Tibial nerve (tissue), 4 donors: ENCODE results near the gene TSGA10IP. TPM values are rescaled to one million over a fixed set of nuclear protein-coding genes. Genes with fewer than 3 reads are reported as not detected.

Experiments
- DNase-seq, 2 donors: peaks; one replicate each; pipeline ENCODE4 v3.0.0-alpha.2; 2019; ENCODE audit warnings: low spot score in 2 of 2
- H3K27ac ChIP-seq, 4 donors: fragments of 200-600 bp; sonication (generic) in 3 of 4; one replicate each; pipeline ENCODE4 v1.5.1; 2017 to 2019; ENCODE audit warnings: mild to moderate bottlenecking in 1 of 4
- H3K27me3 ChIP-seq, 2 donors: fragments of 200-600 bp; sonication (generic) in 1 of 2; one replicate each; pipeline versions ENCODE4 v1.5.1 to v1.6.0; 2017 to 2019
- H3K36me3 ChIP-seq, 3 donors: fragments of 200-600 bp; sonication (generic); one replicate each; pipeline ENCODE4 v1.5.1; 2018 to 2019
- H3K4me1 ChIP-seq, 4 donors: fragments of 200-600 bp; sonication (generic) in 3 of 4; one replicate each; pipeline ENCODE4 v1.5.1; 2017 to 2019
- H3K4me3 ChIP-seq, 4 donors: fragments of 200-600 bp; sonication (generic) in 3 of 4; one replicate each; pipeline ENCODE4 v1.5.1; 2017 to 2019; ENCODE audit warnings: mild to moderate bottlenecking in 1 of 4, moderate library complexity in 1 of 4
- H3K9me3 ChIP-seq, 4 donors: fragments of 200-600 bp; sonication (generic) in 3 of 4; one replicate each; pipeline ENCODE4 v1.5.1; 2017 to 2019
- EP300 ChIP-seq, 2 donors: sonication (generic); formaldehyde crosslinking; IDR thresholded peaks; one replicate each; pipeline ENCODE4 v1.6.1; 2017; ENCODE audit warnings: antibody characterized with exemption in 2 of 2, mild to moderate bottlenecking in 1 of 2
- POLR2A ChIP-seq, 2 donors: fragments of 450-650 bp; IDR thresholded peaks; one replicate each; pipeline ENCODE4 v1.6.1; 2017; ENCODE audit warnings: antibody characterized with exemption in 2 of 2, mild to moderate bottlenecking in 2 of 2, moderate library complexity in 2 of 2
- WGBS, 2 donors: methylation state at CpG; one replicate each; pipeline ENCODE4 v1.1.5; 2018; 5-methylcytosine and 5-hydroxymethylcytosine counted together
- total RNA-seq, 4 donors: library from RNA; depleted of rRNA; stranded (reverse); fragments of >200 nt; gene quantifications; one replicate each; pipeline ENCODE4 v1.1.0, GENCODE V29; 2016
- TF ChIP-seq, protein P1 (sequence below), 5 experiments: fragments of 200-600 bp in 3 of 5; fragments of 450-650 bp in 2 of 5; sonication (generic) in 3 of 5; IDR thresholded peaks; one replicate each; pipeline ENCODE4 v1.5.1; 2016 to 2019; ENCODE audit warnings: antibody characterized with exemption in 5 of 5, mild to moderate bottlenecking in 3 of 5, moderate library complexity in 2 of 5

Gene TSGA10IP
- total RNA-seq, 4 donors from 2014 or later: not detected

DNA sequence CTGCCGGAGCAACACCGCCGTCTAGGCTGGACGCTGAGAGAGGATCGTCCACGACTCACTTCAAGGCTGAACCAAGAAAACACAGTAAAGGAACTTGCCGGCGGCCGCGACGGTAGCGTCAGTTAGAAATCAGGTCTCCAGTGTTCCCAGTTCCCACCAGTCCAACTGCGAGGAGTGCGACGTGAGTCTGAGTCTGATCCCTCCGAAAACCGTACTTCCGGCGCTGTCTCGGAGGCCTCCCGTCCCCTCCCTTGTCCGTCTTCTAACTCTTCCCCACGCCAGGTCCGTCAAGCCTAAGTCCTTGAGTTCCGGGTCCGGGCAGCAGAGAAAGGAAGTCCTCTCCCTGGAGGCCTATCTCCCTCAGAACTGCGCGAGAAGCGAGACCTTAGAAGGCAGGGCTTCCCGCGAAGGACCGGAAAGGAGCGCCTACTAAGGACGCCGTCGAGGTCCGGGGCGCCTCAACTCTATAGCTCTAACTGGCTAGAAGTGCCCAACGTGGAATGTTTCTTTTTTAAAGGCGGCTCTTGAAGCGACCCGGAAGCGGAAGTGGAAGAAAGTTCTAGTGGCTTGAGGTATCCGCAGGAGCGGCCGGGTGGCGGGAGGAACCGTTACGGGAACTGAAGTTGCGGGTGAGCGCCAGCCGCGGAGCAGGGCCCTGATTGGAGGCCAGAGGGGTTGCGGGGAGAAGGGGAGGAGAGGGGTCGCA is 56.8 kb downstream of the TSGA10IP start, which contains the start of the genes BANF1 and EIF1AD:
TSS of gene BANF1 (plus strand) at position 562 of the 706 bp plus-strand sequence. CDS start 748 bp downstream, outside the sequence.
TSS of gene EIF1AD (minus strand) at position 216 of the 706 bp plus-strand sequence. CDS start 1,768 bp downstream, outside the sequence.
- 0% methylated on average over 47 to 55 of the region's 55 CpGs for WGBS, 2 donors
- H3K27ac ChIP-seq: peak within 1 kb of the TSS; percentile 89 to 96 (median 90)
- H3K36me3 ChIP-seq: peaks cover 0 to 53% (median 13%) of the 10 kb centered on the region in 3 donors
- H3K4me1 ChIP-seq: peaks cover 0 to 29% (median 16%) of the 10 kb centered on the region in 4 donors
- TF ChIP-seq EP300 (IDR thresholded peaks at IDR 0.05) (peak in 1 of 2 donors; percentile 98), POLR2A (IDR thresholded peaks at IDR 0.05) (peak; percentile 16 to 48)
- TF ChIP-seq, protein P1, sequence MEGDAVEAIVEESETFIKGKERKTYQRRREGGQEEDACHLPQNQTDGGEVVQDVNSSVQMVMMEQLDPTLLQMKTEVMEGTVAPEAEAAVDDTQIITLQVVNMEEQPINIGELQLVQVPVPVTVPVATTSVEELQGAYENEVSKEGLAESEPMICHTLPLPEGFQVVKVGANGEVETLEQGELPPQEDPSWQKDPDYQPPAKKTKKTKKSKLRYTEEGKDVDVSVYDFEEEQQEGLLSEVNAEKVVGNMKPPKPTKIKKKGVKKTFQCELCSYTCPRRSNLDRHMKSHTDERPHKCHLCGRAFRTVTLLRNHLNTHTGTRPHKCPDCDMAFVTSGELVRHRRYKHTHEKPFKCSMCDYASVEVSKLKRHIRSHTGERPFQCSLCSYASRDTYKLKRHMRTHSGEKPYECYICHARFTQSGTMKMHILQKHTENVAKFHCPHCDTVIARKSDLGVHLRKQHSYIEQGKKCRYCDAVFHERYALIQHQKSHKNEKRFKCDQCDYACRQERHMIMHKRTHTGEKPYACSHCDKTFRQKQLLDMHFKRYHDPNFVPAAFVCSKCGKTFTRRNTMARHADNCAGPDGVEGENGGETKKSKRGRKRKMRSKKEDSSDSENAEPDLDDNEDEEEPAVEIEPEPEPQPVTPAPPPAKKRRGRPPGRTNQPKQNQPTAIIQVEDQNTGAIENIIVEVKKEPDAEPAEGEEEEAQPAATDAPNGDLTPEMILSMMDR (IDR thresholded peaks at IDR 0.05): peak in 2 of 5 experiments; percentile 42 to 44
- H3K4me3 ChIP-seq: peak within 1 kb of the TSS; percentile 68 to 83 (median 75)
- peak; percentile 77 to 92 for DNase-seq
- H3K27me3 ChIP-seq: no peaks in the 10 kb centered on the region
- H3K9me3 ChIP-seq: no peaks in the 10 kb centered on the region

DNA sequence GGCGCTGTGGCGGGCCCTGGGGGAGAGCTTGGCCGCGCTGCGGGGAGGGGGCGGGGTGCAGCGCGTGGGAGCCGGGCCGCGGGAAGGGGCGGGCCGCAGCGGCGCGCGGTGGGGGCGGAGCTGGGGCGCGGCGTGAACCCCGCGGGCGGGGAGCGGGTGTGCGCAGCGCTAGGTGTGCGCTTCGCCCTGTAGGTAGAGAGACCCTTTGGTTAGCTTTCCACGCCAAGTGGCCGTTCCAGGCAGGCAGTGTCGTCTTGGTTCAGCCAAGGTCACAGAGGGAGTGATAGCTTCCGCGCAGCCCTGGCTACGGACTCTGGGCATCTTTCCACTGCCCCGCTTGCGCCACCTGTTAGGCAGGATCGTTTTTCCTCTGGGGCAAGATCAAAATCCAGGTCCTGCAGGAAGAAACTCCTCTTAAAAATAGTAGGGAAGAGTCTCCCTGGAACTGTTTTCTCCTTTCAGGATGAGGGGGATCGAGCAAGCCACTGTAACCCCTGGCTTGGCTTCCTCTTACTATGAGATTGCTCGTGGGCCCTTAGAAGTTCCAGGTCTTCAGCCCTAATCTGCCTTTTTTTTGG is 57.5 kb downstream of the TSGA10IP start:
- TF ChIP-seq POLR2A (IDR thresholded peaks at IDR 0.05): no peak
- TF ChIP-seq, protein P1 (IDR thresholded peaks at IDR 0.05): peak in 1 of 5 experiments; percentile 11
- peak overlapping the region; percentile 68 to 83 (median 75) for H3K4me3 ChIP-seq
- peak in 1 of 2 donors; percentile 16 for DNase-seq
- peaks cover 0 to 29% (median 16%) of the 10 kb centered on the region in 4 donors for H3K4me1 ChIP-seq
- peak overlapping the region; percentile 89 to 96 (median 90) for H3K27ac ChIP-seq
- no peaks in the 10 kb centered on the region for H3K27me3 ChIP-seq
- H3K36me3 ChIP-seq: peaks cover 0 to 47% (median 13%) of the 10 kb centered on the region in 3 donors
- WGBS, 2 donors: 0% methylated on average over 8 to 17 of the region's 40 CpGs
- H3K9me3 ChIP-seq: no peaks in the 10 kb centered on the region

DNA sequence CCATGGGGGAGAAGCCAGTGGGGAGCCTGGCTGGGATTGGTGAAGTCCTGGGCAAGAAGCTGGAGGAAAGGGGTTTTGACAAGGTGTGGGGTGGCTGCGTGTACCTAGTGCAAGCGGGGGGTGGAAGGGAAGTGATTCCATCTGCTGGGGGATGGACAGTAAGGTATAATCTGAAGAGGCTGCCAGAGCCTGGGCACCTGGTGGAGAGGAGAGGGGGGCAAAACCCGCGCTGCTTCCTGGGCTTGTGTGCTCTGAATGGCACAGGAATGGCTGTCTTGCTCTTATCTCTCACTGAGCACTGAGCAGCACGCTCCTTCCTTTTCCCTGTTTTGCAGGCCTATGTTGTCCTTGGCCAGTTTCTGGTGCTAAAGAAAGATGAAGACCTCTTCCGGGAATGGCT is 58.0 kb downstream of the TSGA10IP start:
- no peak for DNase-seq
- H3K9me3 ChIP-seq: no peaks in the 10 kb centered on the region
- TF ChIP-seq EP300 (IDR thresholded peaks at IDR 0.05) (no peak), POLR2A (IDR thresholded peaks at IDR 0.05) (no peak)
- TF ChIP-seq, protein P1 (IDR thresholded peaks at IDR 0.05): no peak
- peaks cover 0 to 29% (median 16%) of the 10 kb centered on the region in 4 donors for H3K4me1 ChIP-seq
- peaks cover 0 to 41% (median 12%) of the 10 kb centered on the region in 3 donors for H3K36me3 ChIP-seq
- H3K27me3 ChIP-seq: no peaks in the 10 kb centered on the region
- WGBS, 2 donors: 82 to 85% methylated on average over 6 of the region's 6 CpGs
- H3K4me3 ChIP-seq: peak overlapping the region; percentile 68 to 83 (median 75)
- H3K27ac ChIP-seq: peak overlapping the region in 3 of 4 donors; percentile 89 to 96 (median 91)

DNA sequence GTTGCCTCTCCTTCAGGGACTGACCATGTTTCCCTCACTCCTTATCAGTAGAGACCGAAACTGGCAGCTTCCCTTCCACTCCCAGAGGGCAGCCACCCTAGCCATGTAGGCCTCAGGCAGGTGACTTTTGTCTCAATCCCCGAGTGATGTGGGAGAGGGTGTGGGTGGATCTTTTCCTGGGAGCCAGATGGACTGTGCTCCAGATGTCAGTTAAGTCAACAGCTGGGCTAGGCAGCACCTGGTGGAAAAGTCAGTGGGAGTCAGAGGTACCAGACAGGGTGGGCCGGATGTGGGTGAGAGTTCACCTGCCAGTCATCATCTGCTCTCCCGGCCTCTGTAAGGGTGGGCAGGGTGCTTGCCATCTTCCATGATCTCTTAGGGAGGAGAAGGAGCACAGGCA is 58.9 kb downstream of the TSGA10IP start:
- no peaks in the 10 kb centered on the region for H3K9me3 ChIP-seq
- TF ChIP-seq POLR2A (IDR thresholded peaks at IDR 0.05) (no peak), EP300 (IDR thresholded peaks at IDR 0.05) (no peak)
- TF ChIP-seq, protein P1 (IDR thresholded peaks at IDR 0.05): no peak
- no peak overlapping the region for H3K4me3 ChIP-seq
- DNase-seq: no peak
- peaks cover 0 to 29% (median 16%) of the 10 kb centered on the region in 4 donors for H3K4me1 ChIP-seq
- no peaks in the 10 kb centered on the region for H3K27me3 ChIP-seq
- no peak overlapping the region for H3K27ac ChIP-seq
- peaks cover 0 to 32% (median 5%) of the 10 kb centered on the region in 3 donors for H3K36me3 ChIP-seq
- 80 to 88% methylated on average over 4 of the region's 4 CpGs for WGBS, 2 donors
